ENCODE results near the gene GALNT9. TPM values are rescaled to one million over a fixed set of nuclear protein-coding genes. Genes with fewer than 3 reads are reported as not detected.

Gene GALNT9
- total RNA-seq, 1 experiment from 2014 or later: 0.36 TPM

- no peaks in the 10 kb centered on the region for H3K36me3 ChIP-seq
- no peaks in the 10 kb centered on the region for H3K27me3 ChIP-seq
- no peaks in the 10 kb centered on the region for H3K4me1 ChIP-seq
- no peak overlapping the region for H3K27ac ChIP-seq
- no peak overlapping the region for H3K4me3 ChIP-seq
- DNase-seq: no peak
- no peaks in the 10 kb centered on the region for H3K9me3 ChIP-seq (replicated peaks)
Observed at GRCh38 chr12:132282031-132282949, 47.1 kb downstream of the GALNT9 start.

- Histone ChIP-seq H3K36me3 (no peaks in the 10 kb centered on the region), H3K9me3 (replicated peaks) (no peaks in the 10 kb centered on the region), H3K4me3 (no peak overlapping the region), H3K27me3 (no peaks in the 10 kb centered on the region), H3K4me1 (no peaks in the 10 kb centered on the region), H3K27ac (no peak overlapping the region)
- no peak for DNase-seq
Observed at GRCh38 chr12:132281038-132281437, 48.4 kb downstream of the GALNT9 start.

GRCh38 chr12:132280406-132280805 is 49.0 kb downstream of the GALNT9 start:
- Histone ChIP-seq H3K4me3 (no peak overlapping the region), H3K4me1 (no peaks in the 10 kb centered on the region), H3K27ac (no peak overlapping the region), H3K36me3 (no peaks in the 10 kb centered on the region), H3K27me3 (no peaks in the 10 kb centered on the region), H3K9me3 (replicated peaks) (no peaks in the 10 kb centered on the region)
- DNase-seq: no peak

GRCh38 chr12:132279930-132280329 is 49.5 kb downstream of the GALNT9 start:
- H3K27ac ChIP-seq: no peak overlapping the region
- H3K36me3 ChIP-seq: no peaks in the 10 kb centered on the region
- no peak overlapping the region for H3K4me3 ChIP-seq
- no peaks in the 10 kb centered on the region for H3K9me3 ChIP-seq (replicated peaks)
- no peak for DNase-seq
- no peaks in the 10 kb centered on the region for H3K4me1 ChIP-seq
- H3K27me3 ChIP-seq: no peaks in the 10 kb centered on the region

GRCh38 chr12:132279184-132279889 is 50.1 kb downstream of the GALNT9 start:
- Histone ChIP-seq H3K27ac (no peak overlapping the region), H3K36me3 (no peaks in the 10 kb centered on the region), H3K4me1 (no peaks in the 10 kb centered on the region), H3K9me3 (replicated peaks) (no peaks in the 10 kb centered on the region), H3K27me3 (no peaks in the 10 kb centered on the region), H3K4me3 (no peak overlapping the region)
- DNase-seq: no peak

GRCh38 chr12:132278401-132279183 is 50.8 kb downstream of the GALNT9 start:
- Histone ChIP-seq H3K36me3 (no peaks in the 10 kb centered on the region), H3K27ac (no peak overlapping the region), H3K27me3 (no peaks in the 10 kb centered on the region), H3K9me3 (replicated peaks) (no peaks in the 10 kb centered on the region), H3K4me1 (no peaks in the 10 kb centered on the region), H3K4me3 (no peak overlapping the region)
- no peak for DNase-seq

- DNase-seq: no peak
- Histone ChIP-seq H3K27me3 (no peaks in the 10 kb centered on the region), H3K4me1 (no peaks in the 10 kb centered on the region), H3K27ac (no peak overlapping the region), H3K9me3 (replicated peaks) (no peaks in the 10 kb centered on the region), H3K4me3 (no peak overlapping the region), H3K36me3 (no peaks in the 10 kb centered on the region)
Observed at GRCh38 chr12:132277949-132278348, 51.4 kb downstream of the GALNT9 start.

- Histone ChIP-seq H3K4me1 (no peaks in the 10 kb centered on the region), H3K9me3 (replicated peaks) (no peaks in the 10 kb centered on the region), H3K27ac (no peak overlapping the region), H3K4me3 (no peak overlapping the region), H3K27me3 (no peaks in the 10 kb centered on the region), H3K36me3 (no peaks in the 10 kb centered on the region)
- peak in 1 of 2 experiments; percentile 19 for DNase-seq
Observed at GRCh38 chr12:132277374-132277941, 51.9 kb downstream of the GALNT9 start.

- H3K27me3 ChIP-seq: no peaks in the 10 kb centered on the region
- no peaks in the 10 kb centered on the region for H3K4me1 ChIP-seq
- H3K36me3 ChIP-seq: no peaks in the 10 kb centered on the region
- DNase-seq: no peak
- H3K9me3 ChIP-seq (replicated peaks): no peaks in the 10 kb centered on the region
- no peak overlapping the region for H3K4me3 ChIP-seq
- H3K27ac ChIP-seq: no peak overlapping the region
Observed at GRCh38 chr12:132276827-132277373, 52.5 kb downstream of the GALNT9 start.

GRCh38 chr12:132276066-132276826 is 53.1 kb downstream of the GALNT9 start:
- H3K4me1 ChIP-seq: no peaks in the 10 kb centered on the region
- no peaks in the 10 kb centered on the region for H3K9me3 ChIP-seq (replicated peaks)
- no peak overlapping the region for H3K27ac ChIP-seq
- H3K36me3 ChIP-seq: no peaks in the 10 kb centered on the region
- DNase-seq: no peak
- no peak overlapping the region for H3K4me3 ChIP-seq
- no peaks in the 10 kb centered on the region for H3K27me3 ChIP-seq

GRCh38 chr12:132275631-132276030 is 53.8 kb downstream of the GALNT9 start:
- no peaks in the 10 kb centered on the region for H3K36me3 ChIP-seq
- H3K4me1 ChIP-seq: no peaks in the 10 kb centered on the region
- no peak overlapping the region for H3K4me3 ChIP-seq
- H3K27ac ChIP-seq: no peak overlapping the region
- no peaks in the 10 kb centered on the region for H3K9me3 ChIP-seq (replicated peaks)
- 0 out of 2 replicates have a peak, but pooled peaks cover under 1% of the 10 kb centered on the region for H3K27me3 ChIP-seq
- no peak for DNase-seq

- H3K36me3 ChIP-seq: no peaks in the 10 kb centered on the region
- peak in 1 of 2 experiments; percentile 49 for DNase-seq
- no peaks in the 10 kb centered on the region for H3K9me3 ChIP-seq (replicated peaks)
- 0 out of 2 replicates have a peak, but pooled peaks cover 3% of the 10 kb centered on the region for H3K27me3 ChIP-seq
- H3K27ac ChIP-seq: no peak overlapping the region
- H3K4me1 ChIP-seq: no peaks in the 10 kb centered on the region
- H3K4me3 ChIP-seq: no peak overlapping the region
Observed at GRCh38 chr12:132275110-132275531, 54.3 kb downstream of the GALNT9 start.

- Histone ChIP-seq H3K36me3 (no peaks in the 10 kb centered on the region), H3K9me3 (replicated peaks) (no peaks in the 10 kb centered on the region), H3K27ac (no peak overlapping the region), H3K4me3 (no peak overlapping the region), H3K4me1 (no peaks in the 10 kb centered on the region), H3K27me3 (0 out of 2 replicates have a peak, but pooled peaks cover 3% of the 10 kb centered on the region)
- DNase-seq: no peak
Observed at GRCh38 chr12:132273992-132274334, 55.4 kb downstream of the GALNT9 start.

- Histone ChIP-seq H3K27me3 (0 out of 2 replicates have a peak, but pooled peaks cover 3% of the 10 kb centered on the region), H3K27ac (no peak overlapping the region), H3K4me1 (no peaks in the 10 kb centered on the region)
Observed at GRCh38 chr12:132272711-132273110, 56.7 kb downstream of the GALNT9 start.

More at GRCh38 chr12:132272711-132273110, 56.7 kb downstream of the GALNT9 start:
- H3K36me3 ChIP-seq: no peaks in the 10 kb centered on the region
- DNase-seq: no peak
- H3K4me3 ChIP-seq: no peak overlapping the region
- no peaks in the 10 kb centered on the region for H3K9me3 ChIP-seq (replicated peaks)
